K562 (cell line): ENCODE measurements around the gene STT3B. TPM values are rescaled to one million over a fixed set of nuclear protein-coding genes. Genes with fewer than 3 reads are reported as not detected.

ENCODE experiments used
- ATAC-seq: fragments of 200-7000 bp; cut with Tn5 transposase; 3 replicates; pipeline ENCODE4 v1.9.1; 2020; ENCODE audit warnings: moderate library complexity
- BruUV-seq: library from RNA; stranded (reverse); fragments of 400-500 nt; replicated peaks from 2 replicates; lab custom pipeline; 2021; lab: Mats Ljungman, UMichigan
- CTCF ChIA-PET: fragments of 300-600 bp; formaldehyde crosslinking; extraction: SDS; loops from one replicate; lab custom pipeline; 2021; ENCODE audit warnings: low intra/inter-chr PET ratio; lab: Yijun Ruan, JAX
- POLR2A ChIA-PET: fragments of 300-600, 350-650 bp; sonication (Branson Sonifier 250); formaldehyde crosslinking; extraction: SDS; loops from one replicate; lab custom pipeline; 2021; ENCODE audit warnings: antibody characterized with exemption, inconsistent platforms; lab: Yijun Ruan, JAX
- DNase-seq, 4 experiments: peaks; one replicate each; pipeline versions ENCODE4 v3.0.0 to v3.0.0-alpha.2; 2011 to 2018; ENCODE audit warnings: low spot score in 3 of 4, mixed read lengths in 3 of 4; ENCODE audit errors: extremely low read depth in 1 of 4
- FAIRE-seq: peaks from 2 replicates; lab custom pipeline; 2011; peaks lifted over from hg19 to GRCh38; lab: Jason Lieb, UNC
- H2AFZ ChIP-seq: 2 replicates; pipeline ENCODE4 v1.6.0; 2011; ENCODE audit warnings: low read depth, low read length, control low read depth, inconsistent platforms
- H3K27ac ChIP-seq: fragments of 200-600 bp; 3 replicates; pipeline ENCODE4 v1.8.0; 2011; ENCODE audit warnings: low read depth, mild to moderate bottlenecking, control low read depth, inconsistent platforms, low read length, moderate library complexity, mixed read lengths; ENCODE audit errors: extremely low read depth
- H3K27me3 ChIP-seq, 2 experiments: fragments of 300-600 bp in 1 of 2; 2 replicates in 1 of 2; 3 replicates in 1 of 2; pipeline versions ENCODE4 v1.6.0 to v1.8.0; 2011; ENCODE audit warnings: inconsistent platforms in 2 of 2, low read length in 2 of 2, mild to moderate bottlenecking in 1 of 2, mixed read lengths in 1 of 2, moderate library complexity in 1 of 2; ENCODE audit not compliant: control insufficient read depth in 2 of 2, insufficient read depth in 2 of 2
- H3K36me3 ChIP-seq: fragments of 300-600 bp; 3 replicates; pipeline ENCODE4 v1.8.0; 2011; ENCODE audit warnings: mild to moderate bottlenecking, low read length, inconsistent platforms; ENCODE audit not compliant: control insufficient read depth, insufficient read depth
- H3K4me1 ChIP-seq, 2 experiments: fragments of 200-600 bp in 1 of 2; replicated peaks in 1 of 2; 2 replicates in 1 of 2; 3 replicates in 1 of 2; pipeline versions ENCODE4 v1.5.1 to v1.8.0; 2011; ENCODE audit warnings: inconsistent platforms in 2 of 2, low read length in 2 of 2, mild to moderate bottlenecking in 1 of 2, mixed read lengths in 1 of 2, moderate library complexity in 1 of 2; ENCODE audit not compliant: control insufficient read depth in 2 of 2, insufficient read depth in 2 of 2
- H3K4me2 ChIP-seq: 2 replicates; pipeline ENCODE4 v1.6.1; 2011; ENCODE audit warnings: low read length, control low read depth, inconsistent platforms, mixed read lengths; ENCODE audit not compliant: insufficient read depth
- H3K4me3 ChIP-seq: fragments of 200-600 bp; sonication (generic), shearing (Covaris generic); 2 replicates; pipeline ENCODE4 v1.5.1; 2016; ENCODE audit warnings: control low read depth, inconsistent platforms
- H3K79me2 ChIP-seq: fragments of 200-600 bp; 3 replicates; pipeline ENCODE4 v1.8.0; 2011; ENCODE audit warnings: low read length, inconsistent platforms; ENCODE audit not compliant: control insufficient read depth, insufficient read depth
- H3K9ac ChIP-seq, 2 experiments: 2 replicates each; pipeline versions ENCODE4 v1.6.0 to v1.6.1; 2011; ENCODE audit warnings: low read depth in 2 of 2, low read length in 2 of 2, control low read depth in 1 of 2, inconsistent platforms in 1 of 2, mild to moderate bottlenecking in 1 of 2, mixed read lengths in 1 of 2; ENCODE audit not compliant: insufficient read depth in 1 of 2
- H3K9me1 ChIP-seq: one replicate; pipeline ENCODE4 v1.6.0; 2011; ENCODE audit warnings: inconsistent platforms, mild to moderate bottlenecking, low read length, moderate library complexity; ENCODE audit not compliant: control insufficient read depth, insufficient read depth
- H3K9me3 ChIP-seq: replicated peaks from 2 replicates; pipeline ENCODE4 v1.5.1; 2011; ENCODE audit warnings: low read depth, low read length, inconsistent platforms; ENCODE audit not compliant: control insufficient read depth, insufficient read depth
- H4K20me1 ChIP-seq: replicated peaks from 2 replicates; pipeline ENCODE4 v1.6.1; 2011; ENCODE audit warnings: low read length, inconsistent platforms, mixed read lengths; ENCODE audit not compliant: control insufficient read depth, insufficient read depth
- CBX3 ChIP-seq, 2 experiments: IDR thresholded peaks; 1 replicate in 1 of 2; 2 replicates in 1 of 2; pipeline ENCODE4 v1.6.1; 2012; ENCODE audit warnings: inconsistent platforms in 2 of 2, low read length in 2 of 2, borderline replicate concordance in 1 of 2, control low read depth in 1 of 2
- GATA2 ChIP-seq: sonication (generic); formaldehyde crosslinking; IDR thresholded peaks from 2 replicates; pipeline ENCODE4 v1.4.0; 2020; ENCODE audit warnings: mild to moderate bottlenecking, missing genetic modification reagents
- HDAC3 ChIP-seq: fragments of 450-650 bp; IDR thresholded peaks from 2 replicates; pipeline ENCODE4 v1.6.1; 2018; ENCODE audit warnings: borderline replicate concordance, mild to moderate bottlenecking, moderate library complexity; ENCODE audit not compliant: partially characterized antibody
- NR1H2 ChIP-seq: sonication (generic); formaldehyde crosslinking; IDR thresholded peaks from 2 replicates; pipeline ENCODE4 v1.4.0; 2020; ENCODE audit warnings: mild to moderate bottlenecking, missing genetic modification reagents
- RBM25 ChIP-seq: fragments of 200-400 bp; formaldehyde crosslinking; IDR thresholded peaks from 2 replicates; pipeline ENCODE4 v1.6.1; 2018; ENCODE audit warnings: low read length, low read depth, moderate library complexity; ENCODE audit not compliant: severe bottlenecking
- RFX7 ChIP-seq: fragments of 250-450 bp; sonication (Bioruptor Pico); IDR thresholded peaks from 2 replicates; pipeline ENCODE4 v1.5.1; 2021; ENCODE audit warnings: mild to moderate bottlenecking
- TEAD1 ChIP-seq, 2 experiments: fragments of 450-650 bp in 1 of 2; sonication (generic) in 1 of 2; formaldehyde crosslinking; IDR thresholded peaks; 2 replicates each; pipeline versions ENCODE4 v1.4.0 to v1.8.0; 2020 to 2022; ENCODE audit warnings: mild to moderate bottlenecking in 2 of 2, missing genetic modification reagents in 1 of 2
- ZNF24 ChIP-seq: fragments of 450-650 bp; IDR thresholded peaks from 2 replicates; pipeline ENCODE4 v1.6.1; 2016
- WGBS: fragments of 100-300 bp; shearing (Covaris generic); methylation state at CpG from one replicate; pipeline ENCODE4 v1.1.6; 2016; ENCODE audit warnings: low coverage, mixed read lengths; ENCODE audit not compliant: insufficient coverage; ENCODE audit errors: missing lambda C conversion rate; 5-methylcytosine and 5-hydroxymethylcytosine counted together
- in situ Hi-C: fragments of 300-500 bp; cut with MboI; formaldehyde crosslinking; loops from 4 replicates; pipeline ENCODE4 v1.15.0; 2018; ENCODE audit warnings: inconsistent platforms, mixed read lengths
- intact Hi-C: fragments of 100-400 bp; cut with micrococcal nuclease; formaldehyde crosslinking; loops from 2 replicates; pipeline ENCODE4 v1.14.2; 2022
- polyA plus RNA-seq, 8 experiments: library from polyadenylated mRNA; depleted of rRNA in 4 of 8; stranded (reverse) in 5 of 8; unstranded in 3 of 8; fragments of >200 nt; fragmentation: Nextera tagmentation in 2 of 8; fragmentation: Illumina TruSeq in 1 of 8; extraction: Ambion mirVana in 2 of 8; extraction: Trizol in 1 of 8; gene quantifications; 2 replicates each; pipeline versions ENCODE4 v1.2.1 to v1.2.3, GENCODE V29; 2011 to 2014; ENCODE audit warnings: inconsistent platforms in 1 of 8, missing spikeins in 1 of 8
- total RNA-seq, 7 experiments: library from RNA; depleted of rRNA in 6 of 7; stranded (reverse); fragments of >200 nt in 6 of 7; fragmentation: Illumina TruSeq in 2 of 7; extraction: Trizol in 2 of 7; gene quantifications; 2 replicates each; pipeline versions ENCODE4 v1.2.1 to v1.2.3, GENCODE V29; 2011 to 2021; ENCODE audit warnings: low replicate concordance in 1 of 7
- TF ChIP-seq, protein P1 (sequence below): fragments of 450-650 bp; IDR thresholded peaks from 2 replicates; pipeline ENCODE4 v1.6.1; 2017; ENCODE audit warnings: mild to moderate bottlenecking, moderate library complexity
- TF ChIP-seq, protein P2 (sequence below): fragments of 250-450 bp; sonication (Bioruptor Pico); IDR thresholded peaks from 2 replicates; pipeline ENCODE4 v1.5.0; 2021

The STT3B gene
- total and polyA plus RNA-seq, 9 of the 15 experiments (the other 6 are each of a cell fraction or from before 2014, with no cell fraction given): 22.4 to 147 (median 100) TPM

DNA sequence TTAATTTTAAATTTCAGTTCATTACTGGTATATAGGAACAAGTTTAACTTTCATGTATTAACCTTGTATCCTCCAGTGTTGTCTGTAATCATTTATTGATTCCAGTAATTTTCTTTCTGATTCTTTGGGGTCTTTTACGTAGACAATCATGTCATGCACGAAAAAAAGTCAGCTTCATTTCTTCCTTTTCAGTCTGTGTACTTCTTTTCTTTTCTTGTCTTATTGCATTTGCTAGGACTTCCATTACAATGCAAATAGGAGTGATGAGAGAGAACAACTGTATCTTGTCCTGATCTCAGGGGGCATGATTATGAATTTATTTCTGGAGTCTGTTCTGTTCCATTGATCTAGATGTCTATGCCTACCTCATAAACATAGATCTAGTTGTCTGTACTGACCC is 56.5 kb downstream of the STT3B start:
- no peak overlapping the region for H3K4me3 ChIP-seq
- no peaks in the 10 kb centered on the region for H3K27me3 ChIP-seq
- peaks cover 48% of the 10 kb centered on the region for H3K36me3 ChIP-seq
- DNase-seq: no peak
- no peak for FAIRE-seq
- H3K9ac ChIP-seq: no peak overlapping the region
- no peak overlapping the region for H2AFZ ChIP-seq
- intact Hi-C loops (no loop called here), in situ Hi-C loops (no loop called here)
- H3K9me3 ChIP-seq: peaks cover 6% of the 10 kb centered on the region; the same call in 1 of the 2 replicates
- no peak for ATAC-seq
- no peak overlapping the region for H3K27ac ChIP-seq
- no TSS peak for BruUV-seq
- CTCF ChIA-PET: no interaction called here
- TF ChIP-seq HDAC3: no peak
- TF ChIP-seq RBM25: peak; percentile 20
- no peak for TF ChIP-seq NR1H2 (CRISPR knock-in tag)
- TF ChIP-seq, protein P1, sequence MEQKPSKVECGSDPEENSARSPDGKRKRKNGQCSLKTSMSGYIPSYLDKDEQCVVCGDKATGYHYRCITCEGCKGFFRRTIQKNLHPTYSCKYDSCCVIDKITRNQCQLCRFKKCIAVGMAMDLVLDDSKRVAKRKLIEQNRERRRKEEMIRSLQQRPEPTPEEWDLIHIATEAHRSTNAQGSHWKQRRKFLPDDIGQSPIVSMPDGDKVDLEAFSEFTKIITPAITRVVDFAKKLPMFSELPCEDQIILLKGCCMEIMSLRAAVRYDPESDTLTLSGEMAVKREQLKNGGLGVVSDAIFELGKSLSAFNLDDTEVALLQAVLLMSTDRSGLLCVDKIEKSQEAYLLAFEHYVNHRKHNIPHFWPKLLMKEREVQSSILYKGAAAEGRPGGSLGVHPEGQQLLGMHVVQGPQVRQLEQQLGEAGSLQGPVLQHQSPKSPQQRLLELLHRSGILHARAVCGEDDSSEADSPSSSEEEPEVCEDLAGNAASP: no peak
- peak in 1 of 2 experiments; percentile 46; a peak in 1 of 3 replicates for TF ChIP-seq CBX3 (IDR thresholded peaks at IDR 0.05; ENCODE audit: borderline replicate concordance in 1 of 2, low read length in 2 of 2)
- no peak for TF ChIP-seq RFX7 (CRISPR knock-in tag)
- TF ChIP-seq, protein P2, sequence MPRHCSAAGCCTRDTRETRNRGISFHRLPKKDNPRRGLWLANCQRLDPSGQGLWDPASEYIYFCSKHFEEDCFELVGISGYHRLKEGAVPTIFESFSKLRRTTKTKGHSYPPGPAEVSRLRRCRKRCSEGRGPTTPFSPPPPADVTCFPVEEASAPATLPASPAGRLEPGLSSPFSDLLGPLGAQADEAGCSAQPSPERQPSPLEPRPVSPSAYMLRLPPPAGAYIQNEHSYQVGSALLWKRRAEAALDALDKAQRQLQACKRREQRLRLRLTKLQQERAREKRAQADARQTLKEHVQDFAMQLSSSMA (CRISPR knock-in tag): no peak
- TF ChIP-seq ZNF24: peak; percentile 85
- no peak for TF ChIP-seq TEAD1 (CRISPR knock-in tag; IDR thresholded peaks at IDR 0.05)
- TF ChIP-seq GATA2: no peak
- TF ChIP-seq, all 486 proteins: peak for 3
- Histone ChIP-seq H3K4me1 (no peaks in the 10 kb centered on the region), H3K4me2 (no peak overlapping the region), H3K79me2 (peaks cover 92% of the 10 kb centered on the region), H3K9me1 (no peaks in the 10 kb centered on the region), H4K20me1 (no peaks in the 10 kb centered on the region)
- 100% methylated on average over 2 of the region's 2 CpGs for WGBS
- POLR2A ChIA-PET: no interaction called here
